Measurements from ENCODE around the gene NAALADL2. TPM values are rescaled to one million over a fixed set of nuclear protein-coding genes. Genes with fewer than 3 reads are reported as not detected.

The NAALADL2 gene
- total and polyA plus RNA-seq, 2 of the 13 experiments (the other 11 are each of a cell fraction or from before 2014, with no cell fraction given): 0.08 TPM; not detected in 1

DNA sequence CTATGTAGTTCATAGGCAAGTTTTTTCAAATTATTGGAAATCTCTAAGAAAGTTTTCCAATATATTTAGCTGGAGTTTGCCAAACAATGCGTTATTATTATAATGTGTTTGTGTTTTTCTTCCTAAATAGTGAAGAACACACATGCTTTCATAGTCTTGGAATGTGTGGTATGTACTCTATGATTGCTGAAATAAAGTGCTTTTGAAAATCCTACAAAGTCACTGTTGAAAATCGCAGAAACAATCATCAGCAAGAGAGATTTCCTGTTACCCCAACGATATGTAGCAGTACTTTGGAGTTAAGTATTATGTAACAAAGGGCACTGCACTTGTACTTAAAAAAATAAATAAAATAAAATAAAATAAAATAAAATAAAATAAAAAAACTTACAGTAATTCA lies 796.2 kb downstream of the NAALADL2 start:
- in situ Hi-C loops (cut with HindIII; ENCODE audit: extremely low pct_ligation_motif_present, low pct_unique_long_range_greater_than_20kb): no loop called here
- Histone ChIP-seq H4K20me1 (ENCODE audit: insufficient read depth, low read length) (no peaks in the 10 kb centered on the region), H3K4me3 (replicated peaks in 1 of 3; ENCODE audit: insufficient read depth in 1 of 3, low read depth in 2 of 3, low read length in 3 of 3) (no peak overlapping the region), H3K27me3 (ENCODE audit: control insufficient read depth in 1 of 2, insufficient read depth in 2 of 2, low read length in 2 of 2) (no peaks in the 10 kb centered on the region), H3K36me3 (replicated peaks in 1 of 2; ENCODE audit: control insufficient read depth in 1 of 2, insufficient read depth in 2 of 2, low read length in 2 of 2) (no peaks in the 10 kb centered on the region), H3K27ac (ENCODE audit: extremely low read length, insufficient read depth, low read length) (no peak overlapping the region), H3K4me2 (ENCODE audit: low read depth, low read length) (no peak overlapping the region), H3K4me1 (ENCODE audit: insufficient read depth, low read length) (no peaks in the 10 kb centered on the region), H3K79me2 (ENCODE audit: insufficient read depth, low read length) (no peaks in the 10 kb centered on the region), H3K9me3 (ENCODE audit: low read length) (no peaks in the 10 kb centered on the region; the same call in 1 of the 2 replicates), H3K9ac (ENCODE audit: insufficient read depth, low read depth, low read length) (no peak overlapping the region), H2AFZ (ENCODE audit: low read length) (no peak overlapping the region)
- intact Hi-C loops (cut with micrococcal nuclease; ENCODE audit: unreplicated experiment): no loop called here
- TF ChIP-seq ZFP62 (CRISPR knock-in tag; IDR thresholded peaks at IDR 0.05) (no peak), NFYC (CRISPR knock-in tag; IDR thresholded peaks at IDR 0.05) (no peak), ISX (CRISPR knock-in tag; conservative IDR thresholded peaks at IDR 0.05) (no peak), AKAP8 (CRISPR knock-in tag; IDR thresholded peaks at IDR 0.05) (no peak), ZNF781 (CRISPR knock-in tag; IDR thresholded peaks at IDR 0.05; ENCODE audit: borderline replicate concordance, not compliant biosample characterization) (no peak), SIX1 (CRISPR knock-in tag; IDR thresholded peaks at IDR 0.05; ENCODE audit: borderline replicate concordance) (no peak), BRD4 (CRISPR knock-in tag; IDR thresholded peaks at IDR 0.05) (no peak), HOXD1 (CRISPR knock-in tag; IDR thresholded peaks at IDR 0.05) (no peak), ZFYVE20 (CRISPR knock-in tag; IDR thresholded peaks at IDR 0.05; ENCODE audit: borderline replicate concordance, low read depth) (no peak), ARNT2 (CRISPR knock-in tag; IDR thresholded peaks at IDR 0.05; ENCODE audit: low read depth) (no peak), FOXM1 (CRISPR knock-in tag; IDR thresholded peaks at IDR 0.05) (no peak), ZNF549 (CRISPR knock-in tag; IDR thresholded peaks at IDR 0.05) (no peak), ZFP36 (IDR thresholded peaks at IDR 0.05; ENCODE audit: borderline replicate concordance, low read depth, low read length, partially characterized antibody) (no peak), AGO2 (optimal IDR thresholded peaks at IDR 0.05; ENCODE audit: low read depth, low read length) (no peak), ZNF180 (CRISPR knock-in tag; IDR thresholded peaks at IDR 0.05; ENCODE audit: borderline replicate concordance, low read depth) (no peak), PAWR (CRISPR knock-in tag; IDR thresholded peaks at IDR 0.05; ENCODE audit: borderline replicate concordance) (no peak)
- TF ChIP-seq, protein P1, sequence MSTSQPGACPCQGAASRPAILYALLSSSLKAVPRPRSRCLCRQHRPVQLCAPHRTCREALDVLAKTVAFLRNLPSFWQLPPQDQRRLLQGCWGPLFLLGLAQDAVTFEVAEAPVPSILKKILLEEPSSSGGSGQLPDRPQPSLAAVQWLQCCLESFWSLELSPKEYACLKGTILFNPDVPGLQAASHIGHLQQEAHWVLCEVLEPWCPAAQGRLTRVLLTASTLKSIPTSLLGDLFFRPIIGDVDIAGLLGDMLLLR (CRISPR knock-in tag; IDR thresholded peaks at IDR 0.05): no peak
- TF ChIP-seq, protein P2, sequence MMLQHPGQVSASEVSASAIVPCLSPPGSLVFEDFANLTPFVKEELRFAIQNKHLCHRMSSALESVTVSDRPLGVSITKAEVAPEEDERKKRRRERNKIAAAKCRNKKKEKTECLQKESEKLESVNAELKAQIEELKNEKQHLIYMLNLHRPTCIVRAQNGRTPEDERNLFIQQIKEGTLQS (CRISPR knock-in tag; IDR thresholded peaks at IDR 0.05): no peak
- FAIRE-seq (no peak), ATAC-seq (no peak), DNase-seq (ENCODE audit: low spot score) (no peak)
- WGBS (ENCODE audit: low lambda C conversion rate): 2% methylated on average over 3 of the region's 3 CpGs
- ChIA-PET POLR2A (no interaction called here), CTCF (ENCODE audit: low intra/inter-chr PET ratio, low total read pairs) (no interaction called here)
- BruUV-seq (replicated peaks): no TSS peak
